ENCODE data around the gene C2CD2.

DNA sequence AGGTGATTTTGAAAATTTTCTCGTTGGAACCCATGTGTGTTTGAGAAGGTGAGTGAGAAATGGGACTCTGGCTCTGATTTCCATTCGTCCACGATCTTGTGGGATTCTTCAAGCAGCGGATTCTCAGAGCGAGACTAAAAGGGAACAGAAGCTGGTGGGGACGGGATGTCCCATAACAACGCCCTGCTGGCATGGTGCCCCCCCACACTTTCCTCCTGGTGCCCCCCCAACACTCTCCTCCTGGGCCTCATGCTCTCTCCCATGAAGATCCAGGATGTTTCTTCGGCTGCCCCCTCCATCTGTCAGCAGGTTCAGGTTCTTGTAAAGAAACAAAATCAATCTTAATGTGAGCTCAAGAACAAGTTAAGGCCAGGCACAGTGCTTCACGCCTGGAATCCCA, 103.7 kb downstream of the C2CD2 start:
- TF ChIP-seq, protein P1, sequence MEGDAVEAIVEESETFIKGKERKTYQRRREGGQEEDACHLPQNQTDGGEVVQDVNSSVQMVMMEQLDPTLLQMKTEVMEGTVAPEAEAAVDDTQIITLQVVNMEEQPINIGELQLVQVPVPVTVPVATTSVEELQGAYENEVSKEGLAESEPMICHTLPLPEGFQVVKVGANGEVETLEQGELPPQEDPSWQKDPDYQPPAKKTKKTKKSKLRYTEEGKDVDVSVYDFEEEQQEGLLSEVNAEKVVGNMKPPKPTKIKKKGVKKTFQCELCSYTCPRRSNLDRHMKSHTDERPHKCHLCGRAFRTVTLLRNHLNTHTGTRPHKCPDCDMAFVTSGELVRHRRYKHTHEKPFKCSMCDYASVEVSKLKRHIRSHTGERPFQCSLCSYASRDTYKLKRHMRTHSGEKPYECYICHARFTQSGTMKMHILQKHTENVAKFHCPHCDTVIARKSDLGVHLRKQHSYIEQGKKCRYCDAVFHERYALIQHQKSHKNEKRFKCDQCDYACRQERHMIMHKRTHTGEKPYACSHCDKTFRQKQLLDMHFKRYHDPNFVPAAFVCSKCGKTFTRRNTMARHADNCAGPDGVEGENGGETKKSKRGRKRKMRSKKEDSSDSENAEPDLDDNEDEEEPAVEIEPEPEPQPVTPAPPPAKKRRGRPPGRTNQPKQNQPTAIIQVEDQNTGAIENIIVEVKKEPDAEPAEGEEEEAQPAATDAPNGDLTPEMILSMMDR (IDR thresholded peaks at IDR 0.05): no peak
- TF ChIP-seq POLR2A (IDR thresholded peaks at IDR 0.05): no peak

Data from right lobe of liver (tissue), 4 donors.